GM13977 (cell line): ENCODE data around the gene TCEA3.

Experiments
- DNase-seq: peaks from one replicate; pipeline ENCODE4 v3.0.0; 2012; ENCODE audit warnings: low spot score
- CTCF ChIP-seq: IDR thresholded peaks from 2 replicates; pipeline ENCODE4 v1.5.1; 2012; ENCODE audit warnings: mild to moderate bottlenecking, control low read depth; ENCODE audit not compliant: insufficient read depth; ENCODE audit errors: extremely low read depth, missing control alignments
- in situ Hi-C: fragments of 300-500 bp; cut with MboI; formaldehyde crosslinking; loops from one replicate; pipeline ENCODE4 v1.12.0; 2022; ENCODE audit warnings: low sequenced_read_pairs, low pct_unique_long_range_greater_than_20kb, mixed read lengths, inconsistent platforms; ENCODE audit not compliant: unreplicated experiment

The TCEA3 gene

GRCh38 chr1:23341931-23342692 lies 82.4 kb downstream of the TCEA3 start:
- DNase-seq, result no peak
- no peak for TF ChIP-seq CTCF
- in situ Hi-C loops, result no loop called here

- in situ Hi-C loops, result no loop called here
- no peak for TF ChIP-seq CTCF
- DNase-seq, result no peak
Measured at GRCh38 chr1:23339632-23340031, 84.9 kb downstream of the TCEA3 start.

GRCh38 chr1:23337869-23338268 lies 86.7 kb downstream of the TCEA3 start:
- in situ Hi-C loops, result no loop called here
- TF ChIP-seq CTCF, result no peak

GRCh38 chr1:23331713-23332112 lies 92.8 kb downstream of the TCEA3 start:
- TF ChIP-seq CTCF, result no peak
- in situ Hi-C loops, result no loop called here
- no peak for DNase-seq

More at GRCh38 chr1:23337869-23338268, 86.7 kb downstream of the TCEA3 start:
- no peak for DNase-seq
